CD4-positive, alpha-beta T cell (primary cell): ENCODE results near the gene KCTD1. TPM values are rescaled to one million over a fixed set of nuclear protein-coding genes. Genes with fewer than 3 reads are reported as not detected.

Source experiments
- ATAC-seq: fragments of 200-7000 bp; cut with Tn5 transposase; one replicate; pipeline ENCODE4 v1.10.0; 2022; ENCODE audit warnings: mild to moderate bottlenecking; ENCODE audit not compliant: poor library complexity
- CTCF ChIA-PET: fragments of 350-600 bp; sonication (Branson Sonifier 250); formaldehyde crosslinking; loops from one replicate; lab custom pipeline; 2021; ENCODE audit warnings: antibody characterized with exemption, inconsistent platforms; lab: Charles Lee
- POLR2A ChIA-PET: fragments of 350-600 bp; sonication (Branson Sonifier 250); formaldehyde crosslinking; loops from one replicate; lab custom pipeline; 2021; ENCODE audit warnings: antibody characterized with exemption, inconsistent platforms; lab: Charles Lee
- DNase-seq, 14 experiments: peaks; one replicate each; pipeline ENCODE4 v3.0.0-alpha.2; 2013 to 2020; ENCODE audit warnings: mixed read lengths in 2 of 14
- H3K27ac ChIP-seq, 2 donors: one replicate each; pipeline versions ENCODE4 v1.5.1 to v1.7.0; 2013; ENCODE audit warnings: low read length in 2 of 2, low read depth in 1 of 2, mild to moderate bottlenecking in 1 of 2
- H3K27me3 ChIP-seq, 2 experiments: 1 replicate in 1 of 2; 2 replicates in 1 of 2; pipeline versions ENCODE4 v1.6.1 to v1.7.0; 2013; ENCODE audit warnings: low read length in 2 of 2, control low read depth in 1 of 2, mild to moderate bottlenecking in 1 of 2, moderate library complexity in 1 of 2; ENCODE audit not compliant: insufficient read depth in 2 of 2, control insufficient read depth in 1 of 2
- H3K36me3 ChIP-seq: one replicate; pipeline ENCODE4 v1.6.1; 2013; ENCODE audit warnings: low read length, control low read depth; ENCODE audit not compliant: insufficient read depth
- H3K4me1 ChIP-seq: one replicate; pipeline ENCODE4 v1.6.1; 2013; ENCODE audit warnings: low read length, control low read depth; ENCODE audit not compliant: insufficient read depth
- H3K4me3 ChIP-seq: one replicate; pipeline ENCODE4 v1.5.1; 2013; ENCODE audit warnings: mild to moderate bottlenecking, low read length, moderate library complexity
- H3K9me3 ChIP-seq, 2 experiments: 1 replicate in 1 of 2; 2 replicates in 1 of 2; pipeline versions ENCODE4 v1.6.1 to v1.7.0; 2013; ENCODE audit warnings: low read length in 2 of 2, mild to moderate bottlenecking in 2 of 2, control low read depth in 1 of 2, moderate library complexity in 1 of 2; ENCODE audit not compliant: control insufficient read depth in 1 of 2, insufficient read depth in 1 of 2
- H3K27ac Mint-ChIP-seq: one replicate; pipeline ENCODE4 v1.8.0; 2020; ENCODE audit warnings: mixed read lengths
- H3K27me3 Mint-ChIP-seq: one replicate; pipeline ENCODE4 v1.8.0; 2021; ENCODE audit warnings: mixed read lengths
- H3K36me3 Mint-ChIP-seq: one replicate; pipeline ENCODE4 v1.8.0; 2021; ENCODE audit warnings: low read depth, mixed read lengths
- H3K4me1 Mint-ChIP-seq: one replicate; pipeline ENCODE4 v1.8.0; 2021; ENCODE audit warnings: low read depth, mixed read lengths
- H3K4me3 Mint-ChIP-seq: one replicate; pipeline ENCODE4 v1.8.0; 2020; ENCODE audit warnings: mild to moderate bottlenecking, mixed read lengths
- H3K9me3 Mint-ChIP-seq: one replicate; pipeline ENCODE4 v1.8.0; 2020; ENCODE audit warnings: mixed read lengths
- intact Hi-C, 2 experiments: fragments of 100-400 bp; cut with DNase I in 1 of 2; cut with micrococcal nuclease in 1 of 2; formaldehyde crosslinking; loops; one replicate each; pipeline versions ENCODE4 v1.15.1 to v1.9.0; 2023 to 2025; cut with DNase I, micrococcal nuclease
- total RNA-seq, 174 experiments: library from RNA in 2 of 174; stranded (reverse) in 2 of 174; gene quantifications; one replicate each; pipeline ENCODE4 v1.2.3 and lab custom pipeline; 2021 to 2026
- TF ChIP-seq, protein P1 (sequence below): fragments of 200-600 bp; IDR thresholded peaks from one replicate; pipeline ENCODE4 v1.8.0; 2022; ENCODE audit warnings: antibody characterized with exemption, mild to moderate bottlenecking

The KCTD1 gene
- total RNA-seq, 2 experiments from 2014 or later, result 0.74 to 1.1 TPM

DNA sequence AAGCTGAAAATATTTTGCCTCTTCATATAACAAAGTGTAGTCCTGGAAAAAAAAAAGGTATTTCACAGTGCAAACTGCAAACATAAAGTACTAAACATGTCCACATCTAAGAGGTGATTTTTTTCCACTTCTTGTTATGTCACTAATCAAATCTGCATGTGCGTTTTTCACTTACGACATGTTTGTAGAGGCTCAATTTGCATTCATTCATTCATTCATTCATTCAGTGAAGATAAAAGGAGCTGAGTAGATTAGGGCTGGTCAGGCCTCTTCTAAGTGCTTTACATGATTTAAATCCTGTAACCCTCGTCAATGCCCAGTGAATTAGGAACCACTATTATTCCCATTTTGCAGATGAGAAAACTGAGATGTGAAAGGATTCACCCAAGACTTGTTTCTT lies 88.5 kb downstream of the KCTD1 start:
- Histone ChIP-seq H3K27ac (no peak overlapping the region), H3K27me3 (no peaks in the 10 kb centered on the region), H3K36me3 (no peaks in the 10 kb centered on the region), H3K4me1 (no peaks in the 10 kb centered on the region), H3K4me3 (no peak overlapping the region), H3K9me3 (no peaks in the 10 kb centered on the region)
- DNase-seq (no peak), ATAC-seq (no peak)
- no peak overlapping the region for H3K27ac Mint-ChIP-seq
- TF ChIP-seq, protein P1, sequence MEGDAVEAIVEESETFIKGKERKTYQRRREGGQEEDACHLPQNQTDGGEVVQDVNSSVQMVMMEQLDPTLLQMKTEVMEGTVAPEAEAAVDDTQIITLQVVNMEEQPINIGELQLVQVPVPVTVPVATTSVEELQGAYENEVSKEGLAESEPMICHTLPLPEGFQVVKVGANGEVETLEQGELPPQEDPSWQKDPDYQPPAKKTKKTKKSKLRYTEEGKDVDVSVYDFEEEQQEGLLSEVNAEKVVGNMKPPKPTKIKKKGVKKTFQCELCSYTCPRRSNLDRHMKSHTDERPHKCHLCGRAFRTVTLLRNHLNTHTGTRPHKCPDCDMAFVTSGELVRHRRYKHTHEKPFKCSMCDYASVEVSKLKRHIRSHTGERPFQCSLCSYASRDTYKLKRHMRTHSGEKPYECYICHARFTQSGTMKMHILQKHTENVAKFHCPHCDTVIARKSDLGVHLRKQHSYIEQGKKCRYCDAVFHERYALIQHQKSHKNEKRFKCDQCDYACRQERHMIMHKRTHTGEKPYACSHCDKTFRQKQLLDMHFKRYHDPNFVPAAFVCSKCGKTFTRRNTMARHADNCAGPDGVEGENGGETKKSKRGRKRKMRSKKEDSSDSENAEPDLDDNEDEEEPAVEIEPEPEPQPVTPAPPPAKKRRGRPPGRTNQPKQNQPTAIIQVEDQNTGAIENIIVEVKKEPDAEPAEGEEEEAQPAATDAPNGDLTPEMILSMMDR, result no peak
- intact Hi-C loops, result no loop called here
- H3K27me3 Mint-ChIP-seq, result no peaks in the 10 kb centered on the region
- H3K9me3 Mint-ChIP-seq, result no peaks in the 10 kb centered on the region
- no peaks in the 10 kb centered on the region for H3K4me1 Mint-ChIP-seq
- ChIA-PET CTCF (interaction anchor here (1.5 kb wide), 1 partner anchor 9 kb away, joined by 3 read pairs; no protein-coding TSS in a partner anchor), POLR2A (no interaction called here)
- no peak overlapping the region for H3K4me3 Mint-ChIP-seq
- H3K36me3 Mint-ChIP-seq, result no peaks in the 10 kb centered on the region

- H3K4me1 Mint-ChIP-seq, result no peaks in the 10 kb centered on the region
Observed at GRCh38 chr18:26459340-26459739, 89.0 kb downstream of the KCTD1 start.

DNA sequence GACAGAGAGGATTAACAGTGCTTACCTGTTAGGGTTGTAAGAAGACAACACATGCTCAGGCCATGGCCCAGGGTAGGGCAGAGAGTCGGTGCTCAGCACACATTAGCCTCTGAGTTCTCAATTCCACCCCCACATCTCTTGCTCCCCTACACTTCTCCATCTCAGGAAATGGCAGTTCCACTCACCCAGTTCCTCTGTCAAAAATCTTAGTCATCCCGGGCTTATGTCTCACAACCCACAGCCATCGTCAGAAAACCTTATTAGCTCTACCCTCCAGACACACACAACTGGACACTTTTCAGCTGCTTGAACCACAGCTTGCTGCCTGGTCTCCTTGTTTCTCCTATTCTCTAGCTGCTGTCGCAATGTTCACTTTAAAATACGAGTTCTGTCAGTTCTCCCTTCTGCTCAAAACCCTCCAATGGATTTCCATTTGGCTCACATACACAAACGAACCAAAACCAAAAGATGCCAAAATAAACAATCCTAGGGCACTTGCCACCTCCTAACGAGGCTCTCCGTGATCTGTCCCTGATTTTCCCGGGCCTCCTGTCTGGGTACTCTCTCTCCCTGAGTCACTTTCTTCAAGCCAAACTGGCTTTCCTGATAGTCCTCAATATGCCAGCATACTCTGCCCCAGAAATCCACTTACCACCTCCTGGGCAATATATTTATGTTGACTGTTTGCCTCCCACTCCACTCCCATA lies 89.7 kb downstream of the KCTD1 start:
- peaks cover 6% of the 10 kb centered on the region for H3K36me3 Mint-ChIP-seq
- TF ChIP-seq, protein P1, result no peak
- H3K4me3 Mint-ChIP-seq, result no peak overlapping the region
- Histone ChIP-seq H3K27me3 (no peaks in the 10 kb centered on the region), H3K4me3 (no peak overlapping the region), H3K4me1 (no peaks in the 10 kb centered on the region), H3K36me3 (no peaks in the 10 kb centered on the region), H3K27ac (no peak overlapping the region), H3K9me3 (no peaks in the 10 kb centered on the region)
- ChIA-PET CTCF (interaction anchor here (1.5 kb wide), 1 partner anchor 10 kb away, joined by 3 read pairs; no protein-coding TSS in a partner anchor), POLR2A (no interaction called here)
- intact Hi-C loops, result no loop called here
- no peaks in the 10 kb centered on the region for H3K4me1 Mint-ChIP-seq
- ATAC-seq, result no peak
- H3K27me3 Mint-ChIP-seq, result no peaks in the 10 kb centered on the region
- no peaks in the 10 kb centered on the region for H3K9me3 Mint-ChIP-seq
- DNase-seq, result no peak
- H3K27ac Mint-ChIP-seq, result no peak overlapping the region

More at GRCh38 chr18:26459340-26459739, 89.0 kb downstream of the KCTD1 start:
- TF ChIP-seq, protein P1, result no peak
- Histone ChIP-seq H3K27ac (no peak overlapping the region), H3K27me3 (no peaks in the 10 kb centered on the region), H3K9me3 (no peaks in the 10 kb centered on the region), H3K36me3 (no peaks in the 10 kb centered on the region), H3K4me3 (no peak overlapping the region), H3K4me1 (no peaks in the 10 kb centered on the region)
- no peak overlapping the region for H3K4me3 Mint-ChIP-seq
- no peaks in the 10 kb centered on the region for H3K27me3 Mint-ChIP-seq
- ATAC-seq, result no peak
- ChIA-PET CTCF (interaction anchor here (1.5 kb wide), 1 partner anchor 10 kb away, joined by 3 read pairs; no protein-coding TSS in a partner anchor), POLR2A (no interaction called here)
- no peak overlapping the region for H3K27ac Mint-ChIP-seq
- no peaks in the 10 kb centered on the region for H3K9me3 Mint-ChIP-seq
- H3K36me3 Mint-ChIP-seq, result peaks cover 4% of the 10 kb centered on the region
- DNase-seq, result no peak
- intact Hi-C loops, result no loop called here
